HEK293 (cell line): ENCODE measurements around the gene BIRC5.

Source experiments
- CTCF ChIA-PET: fragments of 350-600 bp; formaldehyde crosslinking; extraction: SDS; loops from one replicate; lab custom pipeline; 2021; ENCODE audit warnings: antibody characterized with exemption; lab: Yijun Ruan, JAX
- POLR2A ChIA-PET: fragments of 300-600 bp; formaldehyde crosslinking; extraction: SDS; loops from one replicate; lab custom pipeline; 2020; ENCODE audit warnings: antibody characterized with exemption, inconsistent platforms; lab: Yijun Ruan, JAX
- H3K27ac ChIP-seq: fragments of 200-500 bp; sonication (Bioruptor generic); 2 replicates; pipeline ENCODE4 v1.5.1; 2014; ENCODE audit warnings: low read depth, low read length, control low read depth, inconsistent platforms; ENCODE audit errors: extremely low read depth
- H3K36me3 ChIP-seq, 2 experiments: fragments of 200-500 bp in 1 of 2; sonication (Bioruptor generic) in 1 of 2; 1 replicate in 1 of 2; 2 replicates in 1 of 2; pipeline ENCODE4 v1.5.1; 2014 to 2017; ENCODE audit warnings: inconsistent platforms in 2 of 2, low read length in 2 of 2; ENCODE audit not compliant: control insufficient read depth in 2 of 2, insufficient read depth in 1 of 2
- H3K4me1 ChIP-seq: fragments of 200-500 bp; sonication (Bioruptor generic); 2 replicates; pipeline ENCODE4 v1.5.1; 2014; ENCODE audit warnings: mild to moderate bottlenecking, low read length, inconsistent platforms; ENCODE audit not compliant: control insufficient read depth, insufficient read depth
- H3K4me3 ChIP-seq: 2 replicates; pipeline ENCODE4 v1.5.1; 2011; ENCODE audit warnings: low read depth, mild to moderate bottlenecking, control low read depth, low read length, moderate library complexity
- H3K9me3 ChIP-seq: fragments of 200-500 bp; sonication (Bioruptor generic); 2 replicates; pipeline ENCODE4 v1.5.1; 2014; ENCODE audit warnings: low read depth, low read length, inconsistent platforms; ENCODE audit not compliant: control insufficient read depth, insufficient read depth
- AEBP2 ChIP-seq: fragments of 450-650 bp; formaldehyde crosslinking; IDR thresholded peaks from 2 replicates; pipeline ENCODE4 v1.5.1; 2016; ENCODE audit warnings: missing biosample characterization, missing genetic modification characterization, borderline replicate concordance
- GLIS1 ChIP-seq: fragments of 450-650 bp; formaldehyde crosslinking; IDR thresholded peaks from 2 replicates; pipeline ENCODE4 v1.5.1; 2016; ENCODE audit warnings: missing biosample characterization, missing genetic modification characterization
- GLIS2 ChIP-seq: fragments of 450-650 bp; formaldehyde crosslinking; IDR thresholded peaks from 2 replicates; pipeline ENCODE4 v1.5.1; 2016; ENCODE audit warnings: missing biosample characterization, missing genetic modification characterization
- HOXC10 ChIP-seq: sonication (generic); formaldehyde crosslinking; IDR thresholded peaks from 2 replicates; pipeline ENCODE4 v1.8.1; 2023; ENCODE audit warnings: mild to moderate bottlenecking, missing genetic modification reagents
- KLF8 ChIP-seq: fragments of 450-650 bp; formaldehyde crosslinking; IDR thresholded peaks from 2 replicates; pipeline ENCODE4 v1.5.1; 2016; ENCODE audit warnings: missing biosample characterization, missing genetic modification characterization
- ZBTB17 ChIP-seq: fragments of 450-650 bp; formaldehyde crosslinking; IDR thresholded peaks from 2 replicates; pipeline ENCODE4 v1.5.1; 2016; ENCODE audit warnings: missing biosample characterization, missing genetic modification characterization
- ZBTB21 ChIP-seq: fragments of 450-650 bp; formaldehyde crosslinking; IDR thresholded peaks from 2 replicates; pipeline ENCODE4 v1.5.1; 2017; ENCODE audit warnings: missing biosample characterization, missing genetic modification characterization
- ZFHX2 ChIP-seq: fragments of 450-650 bp; formaldehyde crosslinking; conservative IDR thresholded peaks from 2 replicates; pipeline ENCODE4 v1.5.1; 2016; ENCODE audit warnings: missing biosample characterization, missing genetic modification characterization
- ZNF202 ChIP-seq: fragments of 450-650 bp; formaldehyde crosslinking; IDR thresholded peaks from 2 replicates; pipeline ENCODE4 v1.5.1; 2016; ENCODE audit warnings: missing biosample characterization, missing genetic modification characterization, borderline replicate concordance
- ZNF350 ChIP-seq: fragments of 450-650 bp; formaldehyde crosslinking; IDR thresholded peaks from 2 replicates; pipeline ENCODE4 v1.5.0; 2017; ENCODE audit warnings: missing biosample characterization, mild to moderate bottlenecking, missing genetic modification characterization
- ZNF366 ChIP-seq: fragments of 450-650 bp; formaldehyde crosslinking; conservative IDR thresholded peaks from 2 replicates; pipeline ENCODE4 v1.5.1; 2016; ENCODE audit warnings: missing biosample characterization, missing genetic modification characterization
- ZNF518A ChIP-seq: fragments of 450-650 bp; formaldehyde crosslinking; conservative IDR thresholded peaks from 2 replicates; pipeline ENCODE4 v1.5.1; 2016; ENCODE audit warnings: low read depth, missing biosample characterization, missing genetic modification characterization
- ZNF560 ChIP-seq: fragments of 450-650 bp; formaldehyde crosslinking; IDR thresholded peaks from 2 replicates; pipeline ENCODE4 v1.5.1; 2017; ENCODE audit warnings: missing biosample characterization, missing genetic modification characterization, borderline replicate concordance
- ZNF600 ChIP-seq: fragments of 450-650 bp; formaldehyde crosslinking; IDR thresholded peaks from 2 replicates; pipeline ENCODE4 v1.5.1; 2016; ENCODE audit warnings: missing biosample characterization, missing genetic modification characterization
- ZNF664 ChIP-seq: fragments of 450-650 bp; formaldehyde crosslinking; IDR thresholded peaks from 2 replicates; pipeline ENCODE4 v1.5.1; 2016; ENCODE audit warnings: missing biosample characterization, missing genetic modification characterization
- ZNF776 ChIP-seq: fragments of 450-650 bp; formaldehyde crosslinking; IDR thresholded peaks from 2 replicates; pipeline ENCODE4 v1.5.0; 2017; ENCODE audit warnings: missing biosample characterization, missing genetic modification characterization, borderline replicate concordance

BIRC5 gene

DNA sequence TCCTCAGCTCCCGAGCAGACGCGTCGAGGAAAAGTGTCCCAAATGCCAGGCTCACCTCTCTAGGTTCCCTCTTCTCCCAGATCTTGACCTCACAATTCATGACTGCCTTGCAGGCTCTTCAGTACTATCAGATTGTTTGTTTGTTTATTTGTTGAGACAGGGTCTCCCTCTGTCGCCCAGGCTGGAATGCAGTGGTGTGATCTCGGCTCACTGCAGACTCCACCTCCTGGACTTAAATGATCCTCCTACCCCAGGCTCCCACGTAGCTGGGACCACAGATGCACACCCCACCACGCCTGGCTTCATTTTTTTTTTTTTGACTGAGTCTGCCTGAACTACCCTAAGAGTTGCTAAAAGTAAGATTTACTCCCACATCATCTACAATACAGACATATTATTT lies 33.3 kb downstream of the BIRC5 start:
- Histone ChIP-seq H3K4me1 (no peaks in the 10 kb centered on the region), H3K36me3 (no peaks in the 10 kb centered on the region), H3K4me3 (no peak overlapping the region), H3K9me3 (no peaks in the 10 kb centered on the region), H3K27ac (no peak overlapping the region)
- ChIA-PET CTCF (interaction anchor here (0.5 to 6.1 kb wide), 7 partner anchors 10 to 275 kb away, joined by 3 to 60 read pairs (median 4); no protein-coding TSS in a partner anchor), POLR2A (no interaction called here)
- TF ChIP-seq ZNF560 (tag by site-specific recombination) (no peak), ZNF202 (tag by site-specific recombination) (no peak)

DNA sequence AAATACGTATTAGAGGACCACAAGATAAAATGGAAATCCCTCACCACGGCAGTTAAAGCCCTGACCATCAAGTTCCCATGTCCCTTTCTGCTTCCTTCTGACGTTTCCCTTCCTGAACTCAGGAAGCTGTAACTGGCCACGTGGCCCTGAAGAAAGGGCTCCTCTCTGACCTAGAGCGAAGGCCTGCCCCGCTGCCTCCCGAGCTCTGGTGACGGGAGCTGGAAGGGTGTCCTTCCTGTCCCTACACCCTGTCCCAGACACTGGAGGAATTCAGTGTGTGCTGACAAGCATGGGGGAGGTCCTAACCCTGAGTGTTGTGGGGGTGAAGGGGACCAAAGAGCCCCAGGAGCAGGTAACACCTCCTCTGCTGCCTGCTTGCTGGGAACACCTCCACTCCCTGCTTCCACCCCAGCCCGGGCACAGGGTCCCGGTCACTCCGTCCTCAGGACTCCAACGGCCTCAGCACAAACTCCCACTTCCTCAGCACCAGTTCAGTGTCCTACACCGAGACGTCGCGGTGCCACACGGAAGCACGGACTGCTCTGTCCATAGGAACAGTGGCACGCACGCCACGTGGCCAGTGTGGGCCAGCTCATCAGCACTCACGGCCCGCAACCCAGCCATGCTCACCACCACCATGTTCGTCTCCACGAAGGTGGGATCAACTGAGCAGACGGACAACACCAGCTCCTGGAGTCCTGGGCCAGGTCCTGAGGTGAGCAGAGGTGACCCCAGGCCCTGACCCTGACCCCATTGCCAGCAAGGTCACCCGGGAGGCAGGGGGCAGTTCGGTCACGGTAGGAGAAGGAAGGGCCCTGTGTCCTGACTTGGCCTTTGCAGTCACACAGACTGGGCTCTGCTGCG lies 34.2 kb downstream of the BIRC5 start:
- ChIA-PET CTCF (interaction anchor here (0.5 to 6.1 kb wide), 8 partner anchors 11 to 902 kb away, joined by 3 to 60 read pairs (median 4); no protein-coding TSS in a partner anchor), POLR2A (interaction anchor here (0.8 kb wide), 1 partner anchor 81 kb away, joined by 3 read pairs; no protein-coding TSS in a partner anchor)
- Histone ChIP-seq H3K27ac (no peak overlapping the region), H3K4me1 (no peaks in the 10 kb centered on the region), H3K9me3 (no peaks in the 10 kb centered on the region), H3K36me3 (no peaks in the 10 kb centered on the region), H3K4me3 (no peak overlapping the region)
- TF ChIP-seq ZNF350 (no peak), HOXC10 (CRISPR knock-in tag) (no peak)

GRCh38 chr17:78249074-78249817 lies 35.2 kb downstream of the BIRC5 start:
- TF ChIP-seq GLIS1 (tag by site-specific recombination) (peak; percentile 98), ZNF776 (tag by site-specific recombination) (no peak), ZBTB21 (no peak), ZNF366 (tag by site-specific recombination) (no peak), ZNF600 (tag by site-specific recombination) (no peak), ZFHX2 (tag by site-specific recombination) (peak; percentile 23; the same call in 1 of the 2 replicates), GLIS2 (tag by site-specific recombination) (0 out of 2 replicates have a peak, but pooled peaks have one; percentile 25), ZBTB17 (no peak), KLF8 (no peak)
- ChIA-PET POLR2A (interaction anchor here (0.8 to 1.4 kb wide), 2 partner anchors 23 to 82 kb away, joined by 3 to 4 read pairs; no protein-coding TSS in a partner anchor), CTCF (interaction anchor here (0.5 to 6.1 kb wide), 22 partner anchors 12 to 833 kb away, joined by 3 to 60 read pairs (median 10); partner anchors contain the start of genes AFMID, BIRC5 and TK1)
- Histone ChIP-seq H3K36me3 (no peaks in the 10 kb centered on the region), H3K27ac (no peak overlapping the region), H3K9me3 (no peaks in the 10 kb centered on the region), H3K4me3 (no peak overlapping the region), H3K4me1 (no peaks in the 10 kb centered on the region)

- POLR2A ChIA-PET, result interaction anchor here (0.5 to 1.7 kb wide), 9 partner anchors 9 to 239 kb away, joined by 3 to 5 read pairs (median 4); no protein-coding TSS in a partner anchor
- CTCF ChIA-PET, result interaction anchor here (0.5 to 6.1 kb wide), 55 partner anchors 13 to 832 kb away, joined by 3 to 60 read pairs (median 5); partner anchors contain the start of genes AFMID, BIRC5 and TK1
- no peak overlapping the region for H3K27ac ChIP-seq
- no peaks in the 10 kb centered on the region for H3K36me3 ChIP-seq
- H3K9me3 ChIP-seq, result no peaks in the 10 kb centered on the region
- H3K4me1 ChIP-seq, result no peaks in the 10 kb centered on the region
- no peak overlapping the region for H3K4me3 ChIP-seq
- TF ChIP-seq ZNF664 (tag by site-specific recombination) (no peak), AEBP2 (no peak), ZNF518A (tag by site-specific recombination) (no peak)
Measured at GRCh38 chr17:78249818-78250806, 36.1 kb downstream of the BIRC5 start.
